ENCODE results near the gene PEX5L.

DNA sequence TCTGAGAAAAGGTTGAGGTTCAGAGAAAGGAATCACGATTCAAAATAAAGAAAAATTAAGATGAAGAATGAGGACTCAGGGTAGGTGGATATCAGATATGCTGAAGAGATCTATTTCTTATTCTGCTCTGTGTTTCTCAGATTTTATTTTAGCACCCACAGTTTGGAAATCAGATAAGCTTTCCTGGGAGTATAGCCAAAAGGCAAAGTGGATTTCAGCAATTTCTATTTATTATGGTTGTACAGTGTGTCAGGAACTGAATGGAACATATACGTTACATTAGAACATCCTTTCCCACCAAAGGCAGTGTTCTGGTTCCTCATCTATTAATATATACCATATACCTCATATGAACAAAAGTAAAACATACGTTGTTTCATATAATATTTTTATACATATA, 18.9 kb downstream of the PEX5L start:
- TF ChIP-seq TCF7L2 (IDR thresholded peaks at IDR 0.05; ENCODE audit: borderline replicate concordance, extremely low read depth, insufficient read depth, insufficient read length) = no peak
- TF ChIP-seq, protein P1, sequence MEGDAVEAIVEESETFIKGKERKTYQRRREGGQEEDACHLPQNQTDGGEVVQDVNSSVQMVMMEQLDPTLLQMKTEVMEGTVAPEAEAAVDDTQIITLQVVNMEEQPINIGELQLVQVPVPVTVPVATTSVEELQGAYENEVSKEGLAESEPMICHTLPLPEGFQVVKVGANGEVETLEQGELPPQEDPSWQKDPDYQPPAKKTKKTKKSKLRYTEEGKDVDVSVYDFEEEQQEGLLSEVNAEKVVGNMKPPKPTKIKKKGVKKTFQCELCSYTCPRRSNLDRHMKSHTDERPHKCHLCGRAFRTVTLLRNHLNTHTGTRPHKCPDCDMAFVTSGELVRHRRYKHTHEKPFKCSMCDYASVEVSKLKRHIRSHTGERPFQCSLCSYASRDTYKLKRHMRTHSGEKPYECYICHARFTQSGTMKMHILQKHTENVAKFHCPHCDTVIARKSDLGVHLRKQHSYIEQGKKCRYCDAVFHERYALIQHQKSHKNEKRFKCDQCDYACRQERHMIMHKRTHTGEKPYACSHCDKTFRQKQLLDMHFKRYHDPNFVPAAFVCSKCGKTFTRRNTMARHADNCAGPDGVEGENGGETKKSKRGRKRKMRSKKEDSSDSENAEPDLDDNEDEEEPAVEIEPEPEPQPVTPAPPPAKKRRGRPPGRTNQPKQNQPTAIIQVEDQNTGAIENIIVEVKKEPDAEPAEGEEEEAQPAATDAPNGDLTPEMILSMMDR (IDR thresholded peaks at IDR 0.05 in 2 of 3, conservative IDR thresholded peaks at IDR 0.05 in 1 of 3; ENCODE audit: borderline replicate concordance in 1 of 3, insufficient read depth in 1 of 3, low read depth in 2 of 3, low read length in 2 of 3) = no peak
- no peak for TF ChIP-seq POLR2AphosphoS5 (IDR thresholded peaks at IDR 0.05; ENCODE audit: low read depth, low read length)
- TF ChIP-seq, protein P2, sequence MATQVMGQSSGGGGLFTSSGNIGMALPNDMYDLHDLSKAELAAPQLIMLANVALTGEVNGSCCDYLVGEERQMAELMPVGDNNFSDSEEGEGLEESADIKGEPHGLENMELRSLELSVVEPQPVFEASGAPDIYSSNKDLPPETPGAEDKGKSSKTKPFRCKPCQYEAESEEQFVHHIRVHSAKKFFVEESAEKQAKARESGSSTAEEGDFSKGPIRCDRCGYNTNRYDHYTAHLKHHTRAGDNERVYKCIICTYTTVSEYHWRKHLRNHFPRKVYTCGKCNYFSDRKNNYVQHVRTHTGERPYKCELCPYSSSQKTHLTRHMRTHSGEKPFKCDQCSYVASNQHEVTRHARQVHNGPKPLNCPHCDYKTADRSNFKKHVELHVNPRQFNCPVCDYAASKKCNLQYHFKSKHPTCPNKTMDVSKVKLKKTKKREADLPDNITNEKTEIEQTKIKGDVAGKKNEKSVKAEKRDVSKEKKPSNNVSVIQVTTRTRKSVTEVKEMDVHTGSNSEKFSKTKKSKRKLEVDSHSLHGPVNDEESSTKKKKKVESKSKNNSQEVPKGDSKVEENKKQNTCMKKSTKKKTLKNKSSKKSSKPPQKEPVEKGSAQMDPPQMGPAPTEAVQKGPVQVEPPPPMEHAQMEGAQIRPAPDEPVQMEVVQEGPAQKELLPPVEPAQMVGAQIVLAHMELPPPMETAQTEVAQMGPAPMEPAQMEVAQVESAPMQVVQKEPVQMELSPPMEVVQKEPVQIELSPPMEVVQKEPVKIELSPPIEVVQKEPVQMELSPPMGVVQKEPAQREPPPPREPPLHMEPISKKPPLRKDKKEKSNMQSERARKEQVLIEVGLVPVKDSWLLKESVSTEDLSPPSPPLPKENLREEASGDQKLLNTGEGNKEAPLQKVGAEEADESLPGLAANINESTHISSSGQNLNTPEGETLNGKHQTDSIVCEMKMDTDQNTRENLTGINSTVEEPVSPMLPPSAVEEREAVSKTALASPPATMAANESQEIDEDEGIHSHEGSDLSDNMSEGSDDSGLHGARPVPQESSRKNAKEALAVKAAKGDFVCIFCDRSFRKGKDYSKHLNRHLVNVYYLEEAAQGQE (IDR thresholded peaks at IDR 0.05; ENCODE audit: low read depth) = no peak
- TF ChIP-seq EZH2phosphoT487 (IDR thresholded peaks at IDR 0.05; ENCODE audit: borderline replicate concordance) = no peak
- TF ChIP-seq POLR2A (IDR thresholded peaks at IDR 0.05; ENCODE audit: borderline replicate concordance, extremely low read depth, insufficient read depth, insufficient read length) = no peak
- TF ChIP-seq SIN3A (IDR thresholded peaks at IDR 0.05; ENCODE audit: low read depth) = no peak
- no peak for TF ChIP-seq EZH2 (IDR thresholded peaks at IDR 0.05)
- no peak for TF ChIP-seq JUND (IDR thresholded peaks at IDR 0.05)
- no peak for TF ChIP-seq SRF (IDR thresholded peaks at IDR 0.05; ENCODE audit: low read depth)

Data from HCT116 (cell line).